ENCODE measurements around the gene MBD3L2B. TPM values are rescaled to one million over a fixed set of nuclear protein-coding genes. Genes with fewer than 3 reads are reported as not detected.

MBD3L2B gene
- total RNA-seq, 4 donors from 2014 or later = not detected

DNA sequence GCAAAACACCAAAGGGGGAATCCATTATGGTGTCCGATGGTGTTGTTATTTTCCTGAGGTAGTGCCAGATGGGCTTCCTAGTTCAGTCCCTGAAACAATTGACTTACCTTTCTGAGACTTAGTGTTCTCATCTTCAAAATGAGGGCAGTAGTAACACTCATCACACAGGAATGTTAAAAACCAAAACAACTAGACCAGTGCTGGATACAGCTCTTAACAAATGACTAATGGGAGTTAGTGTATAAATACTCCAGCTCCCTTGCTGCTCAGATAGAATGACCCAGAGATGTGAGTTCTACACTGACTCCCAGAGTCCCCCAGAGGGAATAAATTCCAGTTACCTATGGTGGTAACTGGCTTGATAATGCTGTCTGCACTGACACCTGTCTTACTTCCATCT lies 49.9 kb downstream of the MBD3L2B start:
- TF ChIP-seq, protein P1, sequence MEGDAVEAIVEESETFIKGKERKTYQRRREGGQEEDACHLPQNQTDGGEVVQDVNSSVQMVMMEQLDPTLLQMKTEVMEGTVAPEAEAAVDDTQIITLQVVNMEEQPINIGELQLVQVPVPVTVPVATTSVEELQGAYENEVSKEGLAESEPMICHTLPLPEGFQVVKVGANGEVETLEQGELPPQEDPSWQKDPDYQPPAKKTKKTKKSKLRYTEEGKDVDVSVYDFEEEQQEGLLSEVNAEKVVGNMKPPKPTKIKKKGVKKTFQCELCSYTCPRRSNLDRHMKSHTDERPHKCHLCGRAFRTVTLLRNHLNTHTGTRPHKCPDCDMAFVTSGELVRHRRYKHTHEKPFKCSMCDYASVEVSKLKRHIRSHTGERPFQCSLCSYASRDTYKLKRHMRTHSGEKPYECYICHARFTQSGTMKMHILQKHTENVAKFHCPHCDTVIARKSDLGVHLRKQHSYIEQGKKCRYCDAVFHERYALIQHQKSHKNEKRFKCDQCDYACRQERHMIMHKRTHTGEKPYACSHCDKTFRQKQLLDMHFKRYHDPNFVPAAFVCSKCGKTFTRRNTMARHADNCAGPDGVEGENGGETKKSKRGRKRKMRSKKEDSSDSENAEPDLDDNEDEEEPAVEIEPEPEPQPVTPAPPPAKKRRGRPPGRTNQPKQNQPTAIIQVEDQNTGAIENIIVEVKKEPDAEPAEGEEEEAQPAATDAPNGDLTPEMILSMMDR (IDR thresholded peaks at IDR 0.05; ENCODE audit: low read depth) = no peak

DNA sequence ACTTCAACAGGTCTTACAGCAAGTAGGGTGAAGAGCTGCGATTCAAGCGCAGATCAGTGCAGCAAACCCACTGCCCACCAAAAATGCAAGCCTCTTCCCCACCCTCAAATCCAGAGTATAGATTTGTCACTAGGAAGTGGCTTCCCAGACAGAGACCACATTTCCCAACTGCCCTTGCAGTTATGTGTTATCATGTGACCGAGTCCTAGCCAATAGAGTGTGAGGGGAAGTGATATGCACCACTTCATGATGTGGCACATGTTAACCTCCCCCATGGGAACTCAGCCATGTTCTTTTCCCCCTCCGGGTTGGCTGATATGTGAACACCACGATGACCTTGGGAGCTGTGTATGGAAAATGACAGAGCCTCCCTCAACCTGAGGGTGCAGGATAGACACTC lies 50.8 kb downstream of the MBD3L2B start:
- TF ChIP-seq, protein P1 (IDR thresholded peaks at IDR 0.05; ENCODE audit: low read depth) = no peak

DNA sequence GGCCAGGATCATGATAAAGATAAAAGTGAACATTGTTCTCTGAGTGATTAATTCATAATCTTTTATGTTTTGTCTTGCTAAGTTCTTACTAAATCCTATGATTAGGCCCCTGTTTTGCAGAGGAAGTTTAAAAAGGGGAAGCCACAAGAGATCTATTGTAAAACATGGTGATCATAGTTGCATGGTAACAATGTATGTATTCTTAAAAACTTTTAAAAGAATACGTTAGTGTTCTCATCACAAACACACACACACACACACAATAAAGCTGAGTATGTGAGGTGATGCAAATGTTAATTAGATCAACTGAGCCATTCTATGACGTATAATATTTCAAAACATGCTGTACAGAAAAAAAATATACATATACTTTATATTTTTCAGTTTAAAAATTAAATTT lies 51.2 kb downstream of the MBD3L2B start:
- TF ChIP-seq, protein P1 (IDR thresholded peaks at IDR 0.05; ENCODE audit: low read depth) = no peak

DNA sequence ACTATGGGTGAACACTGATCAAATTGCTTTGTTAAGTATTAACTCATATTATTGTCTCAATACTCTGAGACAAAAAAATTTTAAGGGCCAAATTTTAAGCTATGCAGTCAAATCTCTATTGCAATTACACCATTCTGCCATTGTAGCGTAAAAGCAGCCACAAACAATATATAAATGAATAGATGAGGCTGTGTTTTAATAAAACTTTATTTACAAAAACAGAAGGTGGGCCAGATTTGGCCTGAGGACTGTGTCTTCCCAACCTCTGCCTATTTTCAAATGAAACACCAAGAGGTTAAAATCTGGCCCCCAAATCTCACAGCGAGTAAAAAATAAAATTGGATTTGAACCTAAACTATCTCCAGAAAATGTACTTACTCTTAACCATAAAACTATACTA lies 51.7 kb downstream of the MBD3L2B start:
- TF ChIP-seq, protein P1 (IDR thresholded peaks at IDR 0.05; ENCODE audit: low read depth) = no peak

Other genes with a start within 250 kb of the MBD3L2B start
- 10 to 100 TPM in 3 of 4 donors, 1 to 10 TPM in 1; 6.4 to 16.8 (median 11.2) TPM for gene VAV1, start 248.7 kb downstream of the MBD3L2B start, total RNA-seq
- gene ADGRE1, start 133.9 kb downstream of the MBD3L2B start, total RNA-seq = under 1 TPM in 1 of 4 donors, not detected in 3; 0.17 TPM
- gene MBD3L5, start 9.1 kb upstream of the MBD3L2B start, total RNA-seq = not detected
- gene MBD3L4, start 18.7 kb upstream of the MBD3L2B start, total RNA-seq = not detected
- gene MBD3L2, start 27.9 kb upstream of the MBD3L2B start, total RNA-seq = not detected
- gene MBD3L3, start 37.2 kb upstream of the MBD3L2B start, total RNA-seq = not detected
- gene ZNF557, start 48.3 kb upstream of the MBD3L2B start, total RNA-seq = 1 to 10 TPM; 7.9 to 9.1 (median 8.0) TPM

Data from subcutaneous adipose tissue (tissue), 4 donors.